GM21528 (cell line): ENCODE measurements around the gene UQCRQ.

Source experiments
- ATAC-seq: cut with Tn5 transposase; IDR thresholded peaks from one replicate; pipeline ENCODE4 v1.9.1; 2021; ENCODE audit warnings: mild to moderate bottlenecking, moderate library complexity; ENCODE audit not compliant: unreplicated experiment, low FRiP score

UQCRQ gene

GRCh38 chr5:132865668-132866341 lies 637 bp upstream of the UQCRQ start:
- ATAC-seq: peak; percentile 38

GRCh38 chr5:132867046-132867451 lies 607 bp downstream of the UQCRQ start:
- peak; percentile 26 for ATAC-seq

- ATAC-seq: no peak
These were observed 2.3 kb downstream of the UQCRQ start for GRCh38 chr5:132868754-132869153.

- ATAC-seq: no peak
These were observed 4.4 kb downstream of the UQCRQ start for GRCh38 chr5:132870801-132871200.

- no peak for ATAC-seq
These were observed 5.2 kb downstream of the UQCRQ start for GRCh38 chr5:132871459-132872284.

GRCh38 chr5:132872788-132873118 lies 6.3 kb downstream of the UQCRQ start:
- ATAC-seq: no peak

- ATAC-seq: no peak
These were observed 6.9 kb downstream of the UQCRQ start, which contains the start of gene LEAP2 for GRCh38 chr5:132873119-132873929. TSS of gene LEAP2 (plus strand) at chr5:132873668. CDS start at chr5:132873695, 27 bp downstream.

GRCh38 chr5:132873930-132874271 lies 7.5 kb downstream of the UQCRQ start:
- ATAC-seq: no peak

- no peak for ATAC-seq
These were observed 9.7 kb downstream of the UQCRQ start for GRCh38 chr5:132876020-132876759.

- ATAC-seq: no peak
These were observed 11.0 kb downstream of the UQCRQ start for GRCh38 chr5:132877466-132877865.

- no peak for ATAC-seq
These were observed 11.5 kb downstream of the UQCRQ start for GRCh38 chr5:132877938-132878337.

GRCh38 chr5:132883261-132883834 lies 16.9 kb downstream of the UQCRQ start:
- no peak for ATAC-seq

GRCh38 chr5:132884548-132884947 lies 18.1 kb downstream of the UQCRQ start:
- ATAC-seq: no peak

- ATAC-seq: no peak
These were observed 19.8 kb downstream of the UQCRQ start for GRCh38 chr5:132886064-132886823.

- no peak for ATAC-seq
These were observed 20.8 kb downstream of the UQCRQ start for GRCh38 chr5:132887283-132887682.

GRCh38 chr5:132889501-132889900 lies 23.1 kb downstream of the UQCRQ start:
- ATAC-seq: no peak

- no peak for ATAC-seq
These were observed 24.4 kb downstream of the UQCRQ start for GRCh38 chr5:132890817-132891216.

GRCh38 chr5:132895719-132896305 lies 29.4 kb downstream of the UQCRQ start:
- ATAC-seq: no peak

- ATAC-seq: no peak
These were observed 30.2 kb downstream of the UQCRQ start for GRCh38 chr5:132896685-132897084.
